ENCODE data around the gene KRTAP13-2. TPM values are rescaled to one million over a fixed set of nuclear protein-coding genes. Genes with fewer than 3 reads are reported as not detected.

KRTAP13-2 gene, protein sequence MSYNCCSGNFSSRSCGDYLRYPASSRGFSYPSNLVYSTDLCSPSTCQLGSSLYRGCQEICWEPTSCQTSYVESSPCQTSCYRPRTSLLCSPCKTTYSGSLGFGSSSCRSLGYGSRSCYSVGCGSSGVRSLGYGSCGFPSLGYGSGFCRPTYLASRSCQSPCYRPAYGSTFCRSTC
- not detected for total RNA-seq
- polyA plus RNA-seq, result not detected

- CTCF ChIA-PET, result no interaction called here
- Histone ChIP-seq H3K4me3 (ENCODE audit: low read length) (no peak within 1 kb of the TSS), H3K4me1 (ENCODE audit: insufficient read depth, low read length) (no peaks in the 10 kb centered on the region), H3K27me3 (ENCODE audit: insufficient read depth, low read length, poor library complexity, severe bottlenecking) (no peaks in the 10 kb centered on the region), H3K27ac (ENCODE audit: low read depth, low read length) (no peak within 1 kb of the TSS), H3K9me3 (ENCODE audit: low read length) (no peaks in the 10 kb centered on the region), H3K36me3 (ENCODE audit: insufficient read depth, low read length) (no peaks in the 10 kb centered on the region)
- no peaks in the 10 kb centered on the region for H3K36me3 Mint-ChIP-seq
- H3K27ac Mint-ChIP-seq, result no peak within 1 kb of the TSS
- no peaks in the 10 kb centered on the region for H3K27me3 Mint-ChIP-seq
- H3K4me1 Mint-ChIP-seq, result no peaks in the 10 kb centered on the region
- POLR2A ChIA-PET, result no interaction called here
- no peak within 1 kb of the TSS for H3K4me3 Mint-ChIP-seq
- no peak for DNase-seq
- peaks cover 0 to 7% (median 2%) of the 10 kb centered on the region in 5 donors for H3K9me3 Mint-ChIP-seq
Measured at GRCh38 chr21:30372139-30372770, at the start of gene KRTAP13-2. KRTAP13-2 (minus strand) TSS chr21:30372271; CDS start chr21:30372213, 58 bp downstream.

- Histone ChIP-seq H3K9me3 (ENCODE audit: low read length) (no peaks in the 10 kb centered on the region), H3K36me3 (ENCODE audit: insufficient read depth, low read length) (no peaks in the 10 kb centered on the region), H3K27me3 (ENCODE audit: insufficient read depth, low read length, poor library complexity, severe bottlenecking) (no peaks in the 10 kb centered on the region), H3K4me3 (ENCODE audit: low read length) (no peak overlapping the region), H3K27ac (ENCODE audit: low read depth, low read length) (no peak overlapping the region), H3K4me1 (ENCODE audit: insufficient read depth, low read length) (no peaks in the 10 kb centered on the region)
- CTCF ChIA-PET, result no interaction called here
- H3K27ac Mint-ChIP-seq, result no peak overlapping the region
- no peaks in the 10 kb centered on the region for H3K36me3 Mint-ChIP-seq
- H3K4me3 Mint-ChIP-seq, result no peak overlapping the region
- no peaks in the 10 kb centered on the region for H3K27me3 Mint-ChIP-seq
- POLR2A ChIA-PET, result no interaction called here
- peaks cover 0 to 5% (median 0%) of the 10 kb centered on the region in 5 donors for H3K9me3 Mint-ChIP-seq
- H3K4me1 Mint-ChIP-seq, result no peaks in the 10 kb centered on the region
- DNase-seq, result no peak
Measured at GRCh38 chr21:30415993-30416392, 43.9 kb upstream of the KRTAP13-2 start.

- H3K27ac Mint-ChIP-seq, result no peak overlapping the region
- H3K4me3 Mint-ChIP-seq, result no peak overlapping the region
- Histone ChIP-seq H3K27me3 (ENCODE audit: insufficient read depth, low read length, poor library complexity, severe bottlenecking) (no peaks in the 10 kb centered on the region), H3K36me3 (ENCODE audit: insufficient read depth, low read length) (no peaks in the 10 kb centered on the region), H3K27ac (ENCODE audit: low read depth, low read length) (no peak overlapping the region), H3K4me1 (ENCODE audit: insufficient read depth, low read length) (no peaks in the 10 kb centered on the region), H3K9me3 (ENCODE audit: low read length) (no peaks in the 10 kb centered on the region), H3K4me3 (ENCODE audit: low read length) (no peak overlapping the region)
- peaks cover 0 to 2% of the 10 kb centered on the region in 2 donors for H3K27me3 Mint-ChIP-seq
- no peaks in the 10 kb centered on the region for H3K36me3 Mint-ChIP-seq
- ChIA-PET CTCF (no interaction called here), POLR2A (no interaction called here)
- H3K9me3 Mint-ChIP-seq, result peaks cover 2 to 21% (median 11%) of the 10 kb centered on the region in 5 donors
- no peaks in the 10 kb centered on the region for H3K4me1 Mint-ChIP-seq
- DNase-seq, result no peak
Measured at GRCh38 chr21:30408782-30409494, 36.9 kb upstream of the KRTAP13-2 start.

DNA sequence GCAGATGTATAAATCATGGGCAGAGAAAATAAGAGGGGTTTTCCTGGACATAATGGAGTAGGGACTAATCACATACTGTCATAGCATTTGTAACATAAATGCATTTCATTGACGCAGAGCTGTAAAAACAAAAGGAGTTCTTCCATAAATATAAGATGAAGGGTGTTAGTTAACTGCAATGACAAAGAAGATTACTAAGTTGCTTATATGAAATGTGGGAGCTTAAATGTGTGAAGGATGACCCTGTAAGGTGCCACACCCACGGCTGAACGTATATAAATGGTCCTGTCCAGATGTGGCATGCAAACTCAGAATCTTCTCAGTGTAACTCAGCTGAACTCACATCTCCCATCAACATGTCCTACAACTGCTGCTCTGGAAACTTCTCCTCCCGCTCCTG lies 23.7 kb upstream of the KRTAP13-2 start, which contains the start of gene KRTAP13-1:
Gene KRTAP13-1, plus strand, starts transcription at position 301 of the 400 bp plus-strand sequence. Its CDS starts 56 bp downstream, at position 357.
- no peak within 1 kb of the TSS for H3K27ac Mint-ChIP-seq
- Histone ChIP-seq H3K27ac (ENCODE audit: low read depth, low read length) (no peak within 1 kb of the TSS), H3K9me3 (ENCODE audit: low read length) (no peaks in the 10 kb centered on the region), H3K27me3 (ENCODE audit: insufficient read depth, low read length, poor library complexity, severe bottlenecking) (no peaks in the 10 kb centered on the region), H3K4me1 (ENCODE audit: insufficient read depth, low read length) (no peaks in the 10 kb centered on the region), H3K4me3 (ENCODE audit: low read length) (no peak within 1 kb of the TSS), H3K36me3 (ENCODE audit: insufficient read depth, low read length) (no peaks in the 10 kb centered on the region)
- H3K27me3 Mint-ChIP-seq, result no peaks in the 10 kb centered on the region
- no peak for DNase-seq
- H3K4me1 Mint-ChIP-seq, result no peaks in the 10 kb centered on the region
- H3K9me3 Mint-ChIP-seq, result peaks cover 0 to 8% (median 3%) of the 10 kb centered on the region in 5 donors
- POLR2A ChIA-PET, result no interaction called here
- H3K4me3 Mint-ChIP-seq, result no peak within 1 kb of the TSS
- CTCF ChIA-PET, result no interaction called here
- no peaks in the 10 kb centered on the region for H3K36me3 Mint-ChIP-seq

GRCh38 chr21:30391492-30392025 lies 19.5 kb upstream of the KRTAP13-2 start:
- no peaks in the 10 kb centered on the region for H3K4me1 Mint-ChIP-seq
- no peaks in the 10 kb centered on the region for H3K4me1 ChIP-seq (ENCODE audit: insufficient read depth, low read length)
- peaks cover 0 to 10% (median 4%) of the 10 kb centered on the region in 5 donors for H3K9me3 Mint-ChIP-seq
- H3K4me3 ChIP-seq (ENCODE audit: low read length), result no peak overlapping the region
- H3K4me3 Mint-ChIP-seq, result no peak overlapping the region
- no peaks in the 10 kb centered on the region for H3K36me3 ChIP-seq (ENCODE audit: insufficient read depth, low read length)
- CTCF ChIA-PET, result no interaction called here
- no peaks in the 10 kb centered on the region for H3K27me3 ChIP-seq (ENCODE audit: insufficient read depth, low read length, poor library complexity, severe bottlenecking)
- no peaks in the 10 kb centered on the region for H3K36me3 Mint-ChIP-seq
- no peaks in the 10 kb centered on the region for H3K9me3 ChIP-seq (ENCODE audit: low read length)
- H3K27me3 Mint-ChIP-seq, result no peaks in the 10 kb centered on the region
- H3K27ac Mint-ChIP-seq, result no peak overlapping the region
- DNase-seq, result no peak
- POLR2A ChIA-PET, result no interaction called here
- no peak overlapping the region for H3K27ac ChIP-seq (ENCODE audit: low read depth, low read length)

- no peak overlapping the region for H3K4me3 Mint-ChIP-seq
- H3K27me3 Mint-ChIP-seq, result peaks cover 0 to 2% of the 10 kb centered on the region in 2 donors
- CTCF ChIA-PET, result no interaction called here
- no peaks in the 10 kb centered on the region for H3K9me3 ChIP-seq (ENCODE audit: low read length)
- no peaks in the 10 kb centered on the region for H3K4me1 Mint-ChIP-seq
- H3K36me3 ChIP-seq (ENCODE audit: insufficient read depth, low read length), result no peaks in the 10 kb centered on the region
- H3K36me3 Mint-ChIP-seq, result no peaks in the 10 kb centered on the region
- H3K4me3 ChIP-seq (ENCODE audit: low read length), result no peak overlapping the region
- H3K27ac Mint-ChIP-seq, result no peak overlapping the region
- no peaks in the 10 kb centered on the region for H3K4me1 ChIP-seq (ENCODE audit: insufficient read depth, low read length)
- H3K27me3 ChIP-seq (ENCODE audit: insufficient read depth, low read length, poor library complexity, severe bottlenecking), result no peaks in the 10 kb centered on the region
- POLR2A ChIA-PET, result no interaction called here
- no peak overlapping the region for H3K27ac ChIP-seq (ENCODE audit: low read depth, low read length)
- H3K9me3 Mint-ChIP-seq, result peaks cover 2 to 6% (median 4%) of the 10 kb centered on the region in 5 donors
- no peak for DNase-seq
Measured at GRCh38 chr21:30382201-30382600, 10.1 kb upstream of the KRTAP13-2 start.

- H3K4me3 Mint-ChIP-seq, result no peak overlapping the region
- H3K9me3 Mint-ChIP-seq, result peaks cover 0 to 4% (median 0%) of the 10 kb centered on the region in 5 donors
- no peaks in the 10 kb centered on the region for H3K36me3 Mint-ChIP-seq
- H3K27ac ChIP-seq (ENCODE audit: low read depth, low read length), result no peak overlapping the region
- H3K4me1 ChIP-seq (ENCODE audit: insufficient read depth, low read length), result no peaks in the 10 kb centered on the region
- ChIA-PET POLR2A (no interaction called here), CTCF (no interaction called here)
- H3K27ac Mint-ChIP-seq, result no peak overlapping the region
- no peak overlapping the region for H3K4me3 ChIP-seq (ENCODE audit: low read length)
- no peak for DNase-seq
- no peaks in the 10 kb centered on the region for H3K27me3 ChIP-seq (ENCODE audit: insufficient read depth, low read length, poor library complexity, severe bottlenecking)
- H3K9me3 ChIP-seq (ENCODE audit: low read length), result no peaks in the 10 kb centered on the region
- H3K4me1 Mint-ChIP-seq, result no peaks in the 10 kb centered on the region
- H3K27me3 Mint-ChIP-seq, result no peaks in the 10 kb centered on the region
- H3K36me3 ChIP-seq (ENCODE audit: insufficient read depth, low read length), result no peaks in the 10 kb centered on the region
Measured at GRCh38 chr21:30355906-30356305, 16.2 kb downstream of the KRTAP13-2 start.

DNA sequence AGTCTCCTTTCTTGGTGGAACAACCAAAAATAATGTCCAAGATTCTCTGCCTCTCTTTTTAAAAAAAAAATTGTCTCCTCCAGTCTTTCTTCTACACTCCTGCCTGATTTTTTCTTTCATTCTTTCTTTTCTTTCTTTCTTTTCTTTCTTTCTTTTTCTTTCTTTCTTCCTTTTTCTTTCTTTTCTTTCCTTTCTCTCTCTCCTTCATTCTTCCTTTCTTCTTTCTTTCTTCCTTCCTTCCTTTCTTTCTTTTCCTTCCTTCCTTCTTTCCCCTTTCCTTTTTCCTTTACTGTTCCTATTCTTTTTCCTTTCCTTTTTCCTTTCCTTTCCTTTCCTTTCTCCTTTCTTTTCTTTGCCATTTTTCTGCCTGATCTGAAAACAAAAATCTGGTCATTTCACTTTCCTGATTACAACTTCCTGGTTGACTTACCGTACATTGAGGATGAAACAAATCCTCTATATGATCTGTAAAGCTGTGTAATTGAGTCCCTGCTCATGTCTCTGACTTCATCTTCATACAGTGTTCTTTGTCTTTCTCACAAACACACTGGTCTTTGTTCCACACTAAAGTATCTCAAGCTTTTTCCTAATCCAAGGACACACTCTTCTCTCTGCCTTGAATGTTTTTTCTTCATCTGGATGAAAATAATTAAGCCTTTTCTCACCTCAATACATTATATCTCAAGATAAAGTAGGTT lies 17.6 kb downstream of the KRTAP13-2 start:
- H3K4me1 Mint-ChIP-seq, result no peaks in the 10 kb centered on the region
- Histone ChIP-seq H3K4me1 (ENCODE audit: insufficient read depth, low read length) (no peaks in the 10 kb centered on the region), H3K27ac (ENCODE audit: low read depth, low read length) (no peak overlapping the region), H3K4me3 (ENCODE audit: low read length) (no peak overlapping the region), H3K9me3 (ENCODE audit: low read length) (no peaks in the 10 kb centered on the region), H3K36me3 (ENCODE audit: insufficient read depth, low read length) (no peaks in the 10 kb centered on the region), H3K27me3 (ENCODE audit: insufficient read depth, low read length, poor library complexity, severe bottlenecking) (no peaks in the 10 kb centered on the region)
- no peak overlapping the region for H3K27ac Mint-ChIP-seq
- peaks cover 0 to 4% (median 0%) of the 10 kb centered on the region in 5 donors for H3K9me3 Mint-ChIP-seq
- DNase-seq, result no peak
- no peaks in the 10 kb centered on the region for H3K36me3 Mint-ChIP-seq
- no peak overlapping the region for H3K4me3 Mint-ChIP-seq
- ChIA-PET CTCF (no interaction called here), POLR2A (no interaction called here)
- no peaks in the 10 kb centered on the region for H3K27me3 Mint-ChIP-seq

Measured in CD8-positive, alpha-beta memory T cell (primary cell).